IPS DF 4.7 (cell line): ENCODE measurements around the gene EDARADD.
"Not testable (repeated sequence)": the region's sequence is repeated elsewhere in the genome, so short reads cannot be mapped to it uniquely, and the experiment has no call there.

Experiments
- DNase-seq: peaks from one replicate; pipeline ENCODE4 v3.0.0-alpha.2; 2013; ENCODE audit warnings: low spot score; ENCODE audit errors: extremely low read depth

Gene EDARADD

GRCh38 chr1:236429715-236430274 lies 35.7 kb downstream of the EDARADD start:
- DNase-seq: no peak

- DNase-seq: no peak
Measured at GRCh38 chr1:236433819-236434315, 39.8 kb downstream of the EDARADD start.

GRCh38 chr1:236438614-236439013 lies 44.5 kb downstream of the EDARADD start:
- DNase-seq: no peak

- DNase-seq: no peak
Measured at GRCh38 chr1:236440373-236440772, 46.3 kb downstream of the EDARADD start.

GRCh38 chr1:236450779-236451178 lies 56.7 kb downstream of the EDARADD start:
- DNase-seq: no peak

- no peak for DNase-seq
Measured at GRCh38 chr1:236451796-236452373, 57.8 kb downstream of the EDARADD start.

- DNase-seq: no peak
Measured at GRCh38 chr1:236455243-236455642, 61.2 kb downstream of the EDARADD start.

- no peak for DNase-seq
Measured at GRCh38 chr1:236457775-236458174, 63.7 kb downstream of the EDARADD start.

- no peak for DNase-seq
Measured at GRCh38 chr1:236458996-236459395, 64.9 kb downstream of the EDARADD start.

- no peak for DNase-seq
Measured at GRCh38 chr1:236460103-236460502, 66.0 kb downstream of the EDARADD start.

GRCh38 chr1:236464197-236464596 lies 70.1 kb downstream of the EDARADD start:
- DNase-seq: not testable (repeated sequence)

GRCh38 chr1:236465231-236465958 lies 71.3 kb downstream of the EDARADD start:
- no peak for DNase-seq

- no peak for DNase-seq
Measured at GRCh38 chr1:236465959-236466303, 71.8 kb downstream of the EDARADD start.

GRCh38 chr1:236467327-236467641 lies 73.2 kb downstream of the EDARADD start:
- DNase-seq: no peak

GRCh38 chr1:236468625-236469024 lies 74.5 kb downstream of the EDARADD start:
- DNase-seq: no peak

- no peak for DNase-seq
Measured at GRCh38 chr1:236469466-236469865, 75.4 kb downstream of the EDARADD start.

- no peak for DNase-seq
Measured at GRCh38 chr1:236471096-236471495, 77.0 kb downstream of the EDARADD start.

- no peak for DNase-seq
Measured at GRCh38 chr1:236471653-236472052, 77.6 kb downstream of the EDARADD start.

GRCh38 chr1:236472850-236473788 lies 79.0 kb downstream of the EDARADD start:
- DNase-seq: no peak

GRCh38 chr1:236476019-236476418 lies 81.9 kb downstream of the EDARADD start:
- no peak for DNase-seq

- DNase-seq: no peak
Measured at GRCh38 chr1:236480758-236481436, 86.8 kb downstream of the EDARADD start.
